HG03520 (cell line): ENCODE data around the gene MTREX.

Source experiments
- ATAC-seq: cut with Tn5 transposase; IDR thresholded peaks from one replicate; pipeline ENCODE4 v1.9.1; 2021; ENCODE audit warnings: mild to moderate bottlenecking, moderate library complexity; ENCODE audit not compliant: unreplicated experiment

MTREX gene

GRCh38 chr5:55426455-55426854 is 118.7 kb downstream of the MTREX start:
- no peak for ATAC-seq

- no peak for ATAC-seq
Observed at GRCh38 chr5:55427157-55427556, 119.4 kb downstream of the MTREX start.

GRCh38 chr5:55429221-55429612 is 121.4 kb downstream of the MTREX start:
- no peak for ATAC-seq

GRCh38 chr5:55429613-55430253 is 121.9 kb downstream of the MTREX start:
- ATAC-seq = no peak

GRCh38 chr5:55432549-55432948 is 124.8 kb downstream of the MTREX start:
- no peak for ATAC-seq

- no peak for ATAC-seq
Observed at GRCh38 chr5:55437452-55437851, 129.7 kb downstream of the MTREX start.

GRCh38 chr5:55437859-55438206 is 130.0 kb downstream of the MTREX start:
- ATAC-seq = no peak

- no peak for ATAC-seq
Observed at GRCh38 chr5:55438998-55439397, 131.2 kb downstream of the MTREX start.

- ATAC-seq = no peak
Observed at GRCh38 chr5:55440188-55440646, 132.4 kb downstream of the MTREX start.

- ATAC-seq = no peak
Observed at GRCh38 chr5:55441107-55441771, 133.4 kb downstream of the MTREX start.

- ATAC-seq = no peak
Observed at GRCh38 chr5:55441954-55442353, 134.2 kb downstream of the MTREX start.

- no peak for ATAC-seq
Observed at GRCh38 chr5:55445791-55446190, 138.0 kb downstream of the MTREX start.

GRCh38 chr5:55446640-55447351 is 139.0 kb downstream of the MTREX start:
- ATAC-seq = no peak

- ATAC-seq = no peak
Observed at GRCh38 chr5:55450050-55450765, 142.4 kb downstream of the MTREX start.

- no peak for ATAC-seq
Observed at GRCh38 chr5:55451976-55452375, 144.2 kb downstream of the MTREX start.

GRCh38 chr5:55453211-55453610 is 145.4 kb downstream of the MTREX start:
- no peak for ATAC-seq

- ATAC-seq = no peak
Observed at GRCh38 chr5:55454282-55454681, 146.5 kb downstream of the MTREX start.

GRCh38 chr5:55456216-55456895 is 148.6 kb downstream of the MTREX start:
- no peak for ATAC-seq

- ATAC-seq = no peak
Observed at GRCh38 chr5:55459572-55459971, 151.8 kb downstream of the MTREX start.

- ATAC-seq = no peak
Observed at GRCh38 chr5:55463613-55464012, 155.8 kb downstream of the MTREX start.
